Mesenteric fat pad (tissue), 1 donor: ENCODE results near the gene HAO1. TPM values are rescaled to one million over a fixed set of nuclear protein-coding genes. Genes with fewer than 3 reads are reported as not detected.
"Not testable (repeated sequence)": the region's sequence is repeated elsewhere in the genome, so short reads cannot be mapped to it uniquely, and the experiment has no call there.

Experiments
- DNase-seq: peaks from one replicate; pipeline ENCODE4 v3.0.0-alpha.2; 2020; ENCODE audit warnings: low spot score
- total RNA-seq: library from RNA; stranded (reverse); fragmentation: NEBNext Ultra II Directional; extraction: Animal tissue kit (Norgen Biotek cat#: 25700); gene quantifications from one replicate; pipeline ENCODE4 v1.2.1, GENCODE V29; 2021
- donor health status: DM: yes; HTN: yes; CAD: no.

HAO1 gene
- total RNA-seq, 1 donor from 2014 or later = not detected

DNA sequence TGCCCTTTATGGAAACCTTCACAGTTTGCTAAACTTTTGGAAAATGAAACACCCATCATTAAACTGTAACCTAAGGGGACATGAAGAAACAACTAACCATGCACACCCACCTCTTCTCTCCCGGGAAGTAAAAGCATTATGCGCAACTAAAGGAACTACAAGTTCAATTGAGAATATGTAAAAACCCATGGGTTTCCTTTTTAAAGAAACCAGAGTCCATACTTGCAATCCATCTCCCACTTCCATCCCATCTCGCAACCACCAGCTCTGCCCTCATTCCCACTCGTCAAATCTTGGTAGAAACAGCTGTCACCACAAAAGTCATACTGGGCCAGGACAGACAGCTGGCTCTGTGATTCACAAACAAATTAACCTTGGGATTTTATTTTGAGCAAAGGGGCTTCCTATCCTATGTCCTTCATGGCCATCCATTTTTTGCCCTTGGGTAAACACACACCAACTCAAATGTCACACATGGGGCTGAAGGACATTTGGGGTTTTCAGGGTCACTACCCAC, 81.5 kb downstream of the HAO1 start:
- no peak for DNase-seq

- no peak for DNase-seq
Measured at GRCh38 chr20:7856756-7857155, 83.5 kb downstream of the HAO1 start.

DNA sequence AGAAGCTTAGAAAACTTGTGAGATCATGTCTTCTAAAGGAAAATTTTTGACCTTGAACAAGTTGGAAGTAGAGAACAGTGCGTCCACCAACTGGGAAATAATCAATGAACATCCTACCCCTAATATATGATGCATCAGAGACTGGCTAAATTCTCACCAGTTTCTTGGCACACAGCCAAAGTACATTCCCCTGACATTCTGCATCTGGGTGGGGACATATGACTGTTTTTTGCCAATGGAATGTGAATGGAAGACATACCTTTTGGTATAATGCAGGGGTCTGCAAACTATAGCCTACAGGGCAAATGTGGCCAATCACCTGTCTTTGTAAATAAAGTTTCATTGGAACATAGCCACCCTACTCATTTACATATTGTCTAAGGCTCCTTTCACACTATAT, 84.7 kb downstream of the HAO1 start:
- DNase-seq = no peak

- DNase-seq = no peak
Measured at GRCh38 chr20:7853493-7853892, 86.8 kb downstream of the HAO1 start.

DNA sequence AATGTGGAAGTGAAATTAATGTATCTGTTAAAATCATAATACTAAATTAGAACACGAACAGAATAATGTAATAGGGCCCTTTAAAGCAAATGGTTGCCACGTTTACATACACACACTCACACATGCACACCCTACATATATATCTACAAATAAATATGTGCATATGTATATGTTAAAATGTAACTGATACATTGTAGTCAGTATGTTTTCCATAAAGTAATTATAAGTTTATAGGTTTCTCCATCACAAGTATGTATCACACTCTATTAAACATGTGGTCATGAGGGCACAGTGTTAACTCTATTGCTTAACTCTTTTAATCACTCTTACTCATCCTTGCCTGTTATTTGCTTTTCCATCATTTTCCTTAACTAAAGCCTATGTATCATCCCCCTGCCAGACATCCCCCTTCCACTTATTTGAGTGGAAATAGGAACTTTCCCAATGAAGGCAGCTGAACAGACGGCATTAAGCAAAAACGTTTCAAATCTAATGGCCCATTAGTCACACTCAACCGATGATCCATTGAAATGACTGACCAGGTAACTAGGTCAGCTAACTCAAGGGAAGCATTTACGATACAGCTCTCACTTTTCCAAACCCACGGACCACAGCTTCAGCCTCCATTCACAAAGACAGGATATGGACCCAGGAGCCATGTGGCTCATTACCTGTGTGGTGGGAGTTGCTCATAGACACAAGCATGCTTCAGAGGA, 89.3 kb downstream of the HAO1 start:
- no peak for DNase-seq

GRCh38 chr20:7849675-7850074, 90.6 kb downstream of the HAO1 start:
- no peak for DNase-seq

DNA sequence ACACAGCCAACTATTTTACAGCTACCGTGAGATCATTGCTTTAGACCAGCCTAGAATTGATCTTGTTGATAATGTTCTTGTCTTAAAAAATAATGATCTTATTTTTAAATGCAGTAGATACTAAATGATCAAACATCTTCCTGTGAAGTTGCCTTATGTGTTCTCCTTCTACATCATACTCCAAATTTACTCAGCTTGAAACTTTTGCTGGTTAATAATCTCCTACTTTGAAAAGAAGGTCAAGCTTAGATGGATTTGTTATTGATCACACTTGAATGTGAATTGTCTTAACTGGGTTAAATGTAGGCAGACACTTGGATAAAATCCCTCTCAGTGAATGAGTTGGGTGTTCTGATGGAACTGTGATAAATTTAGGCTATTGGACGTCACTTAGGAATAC, 91.9 kb downstream of the HAO1 start:
- no peak for DNase-seq

DNA sequence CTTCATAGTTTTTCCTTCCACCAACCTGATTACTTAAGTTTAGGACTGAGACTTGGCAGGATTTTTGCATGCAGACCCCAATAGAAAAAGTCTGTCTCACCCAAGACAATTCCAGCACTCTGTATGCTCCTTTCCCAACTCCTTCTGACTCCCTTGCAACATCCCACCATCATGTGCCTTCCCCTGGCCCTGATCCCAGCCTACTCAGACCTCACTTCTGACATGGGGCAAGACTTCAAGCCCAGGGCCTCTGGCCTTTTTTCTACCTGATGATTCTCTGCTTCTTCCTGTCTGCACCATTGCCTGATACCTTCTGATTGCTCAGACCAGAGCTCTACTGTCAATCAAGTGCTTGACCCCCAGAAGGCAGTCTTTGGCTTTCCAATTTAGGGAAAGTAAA, 96.6 kb downstream of the HAO1 start:
- no peak for DNase-seq

DNA sequence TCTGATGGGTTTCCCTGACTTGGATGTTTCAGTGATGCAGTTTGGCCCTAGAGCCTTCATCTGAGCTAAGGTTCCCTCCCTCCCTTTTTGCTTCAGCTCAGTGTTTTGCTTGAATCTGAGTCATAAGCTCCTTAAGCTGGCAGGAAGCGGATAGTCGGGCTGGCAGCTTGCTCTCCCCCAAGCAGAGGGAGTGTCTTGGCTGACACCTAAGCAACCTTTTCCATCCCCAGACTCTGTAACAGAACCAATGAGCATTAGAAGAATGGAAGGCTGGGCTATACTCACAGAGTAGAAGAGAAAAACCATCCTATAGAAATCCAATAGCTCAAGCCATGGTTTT, 98.3 kb downstream of the HAO1 start:
- DNase-seq = no peak

DNA sequence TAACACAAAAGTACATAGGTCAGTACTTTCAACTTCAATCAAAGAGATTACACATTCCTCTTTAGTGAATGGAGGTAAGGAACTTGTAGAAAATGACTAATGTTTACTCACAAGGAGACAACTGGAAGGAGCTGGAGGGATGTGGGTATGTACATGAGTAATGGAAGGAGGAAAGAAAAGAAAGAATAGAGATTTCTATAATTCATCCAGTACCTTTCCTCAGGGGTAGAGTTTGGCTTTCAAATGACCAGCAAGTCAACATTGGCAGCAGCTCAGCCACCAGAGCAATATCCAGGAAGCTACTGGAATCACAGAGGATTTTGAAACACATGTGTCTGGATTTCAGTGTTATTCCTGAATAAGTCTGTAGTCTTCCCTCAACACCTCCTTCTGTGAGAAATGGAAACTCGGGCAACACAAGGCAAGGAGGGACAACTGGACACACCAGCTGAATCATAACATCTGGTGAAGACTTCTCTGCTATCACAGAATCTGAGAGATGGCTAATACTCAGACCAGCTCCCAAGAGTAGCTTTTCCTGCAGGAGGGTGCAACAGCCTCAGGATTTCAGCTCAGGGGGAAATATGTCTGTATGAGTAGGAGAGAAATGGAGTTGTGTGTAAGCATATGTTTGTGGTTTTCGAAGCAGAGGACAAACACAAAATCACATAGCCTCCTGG, 98.8 kb downstream of the HAO1 start:
- DNase-seq = no peak

- DNase-seq = no peak
Measured at GRCh38 chr20:7836076-7836475, 104.2 kb downstream of the HAO1 start.

GRCh38 chr20:7834441-7834840, 105.8 kb downstream of the HAO1 start:
- not testable (repeated sequence) for DNase-seq

Other genes with a start within 250 kb of the HAO1 start
- 53.4 TPM for gene TMX4, start 79.3 kb upstream of the HAO1 start, total RNA-seq
- 16.9 TPM for gene PLCB1, start 191.8 kb upstream of the HAO1 start, total RNA-seq